NB4 (cell line): Measurements from ENCODE around the gene PDCD5.

Experiments used
- POLR2A ChIP-seq: IDR thresholded peaks from 2 replicates; pipeline ENCODE4 v1.6.1; 2011; ENCODE audit warnings: mild to moderate bottlenecking; ENCODE audit not compliant: insufficient read length; ENCODE audit errors: extremely low read depth
- TF ChIP-seq, protein P1 (sequence below): IDR thresholded peaks from one replicate; pipeline ENCODE4 v1.5.1; 2012; ENCODE audit warnings: low read depth, low read length

DNA sequence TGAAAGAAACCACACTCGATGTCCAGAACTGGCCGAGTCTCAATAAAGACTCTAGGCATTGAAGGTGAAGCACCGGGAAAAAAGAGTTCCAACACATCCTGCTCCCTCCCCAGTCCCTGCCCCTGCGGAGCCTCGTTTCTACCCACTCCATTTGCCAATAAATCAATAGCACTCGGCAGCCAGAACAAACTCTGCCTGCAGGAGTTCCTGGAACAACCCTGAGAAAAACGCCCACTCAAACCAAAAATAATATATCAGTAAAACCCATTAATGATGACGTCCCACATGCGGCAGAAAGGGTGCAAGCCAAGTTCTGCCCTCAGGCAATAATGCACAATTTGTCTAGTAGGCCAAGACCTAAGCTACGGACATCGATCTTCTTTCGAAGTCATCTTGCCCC lies 41.0 kb downstream of the PDCD5 start:
- TF ChIP-seq, protein P1, sequence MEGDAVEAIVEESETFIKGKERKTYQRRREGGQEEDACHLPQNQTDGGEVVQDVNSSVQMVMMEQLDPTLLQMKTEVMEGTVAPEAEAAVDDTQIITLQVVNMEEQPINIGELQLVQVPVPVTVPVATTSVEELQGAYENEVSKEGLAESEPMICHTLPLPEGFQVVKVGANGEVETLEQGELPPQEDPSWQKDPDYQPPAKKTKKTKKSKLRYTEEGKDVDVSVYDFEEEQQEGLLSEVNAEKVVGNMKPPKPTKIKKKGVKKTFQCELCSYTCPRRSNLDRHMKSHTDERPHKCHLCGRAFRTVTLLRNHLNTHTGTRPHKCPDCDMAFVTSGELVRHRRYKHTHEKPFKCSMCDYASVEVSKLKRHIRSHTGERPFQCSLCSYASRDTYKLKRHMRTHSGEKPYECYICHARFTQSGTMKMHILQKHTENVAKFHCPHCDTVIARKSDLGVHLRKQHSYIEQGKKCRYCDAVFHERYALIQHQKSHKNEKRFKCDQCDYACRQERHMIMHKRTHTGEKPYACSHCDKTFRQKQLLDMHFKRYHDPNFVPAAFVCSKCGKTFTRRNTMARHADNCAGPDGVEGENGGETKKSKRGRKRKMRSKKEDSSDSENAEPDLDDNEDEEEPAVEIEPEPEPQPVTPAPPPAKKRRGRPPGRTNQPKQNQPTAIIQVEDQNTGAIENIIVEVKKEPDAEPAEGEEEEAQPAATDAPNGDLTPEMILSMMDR: no peak
- no peak for TF ChIP-seq POLR2A
